ENCODE measurements around the gene TEK.

GRCh38 chr9:27206041-27206440, 97.0 kb downstream of the TEK start:
- no peak for TF ChIP-seq POLR2A (IDR thresholded peaks at IDR 0.05)
- TF ChIP-seq CTCF (IDR thresholded peaks at IDR 0.05): no peak
- TF ChIP-seq EP300 (IDR thresholded peaks at IDR 0.05): no peak
